ENCODE measurements around the gene GPRC5D.

- TF ChIP-seq HMG20A (CRISPR knock-in tag; conservative IDR thresholded peaks at IDR 0.05) (no peak), EZH2 (IDR thresholded peaks at IDR 0.05; ENCODE audit: borderline replicate concordance, low read depth, low read length) (no peak), POLR2A (conservative IDR thresholded peaks at IDR 0.05) (no peak), PRMT5 (CRISPR knock-in tag; IDR thresholded peaks at IDR 0.05) (no peak), ZNF277 (CRISPR knock-in tag; IDR thresholded peaks at IDR 0.05; ENCODE audit: borderline replicate concordance) (no peak), SMARCC2 (IDR thresholded peaks at IDR 0.05; ENCODE audit: low read depth) (no peak), ZFP1 (CRISPR knock-in tag; IDR thresholded peaks at IDR 0.05) (no peak)
Observed at GRCh38 chr12:12893438-12893837, 58.5 kb downstream of the GPRC5D start.
